Activated B cell treated with CpG ODN at 0.5 μM for 24 hours (primary cell): ENCODE data around the gene OXGR1. TPM values are rescaled to one million over a fixed set of nuclear protein-coding genes. Genes with fewer than 3 reads are reported as not detected.
"Not testable (repeated sequence)": the region's sequence is repeated elsewhere in the genome, so short reads cannot be mapped to it uniquely, and the experiment has no call there.

Experiments used
- ATAC-seq: fragments of 200-7000 bp; cut with Tn5 transposase; one replicate; pipeline ENCODE4 v1.10.0; 2021; ENCODE audit warnings: low read depth, mild to moderate bottlenecking, moderate library complexity
- CTCF ChIA-PET: fragments of 350-600 bp; sonication (Branson Sonifier 250); formaldehyde crosslinking; loops from one replicate; lab custom pipeline; 2021; ENCODE audit warnings: antibody characterized with exemption; lab: Charles Lee
- POLR2A ChIA-PET: fragments of 350-600 bp; sonication (Branson Sonifier 250); formaldehyde crosslinking; loops from one replicate; lab custom pipeline; 2021; ENCODE audit warnings: antibody characterized with exemption; lab: Charles Lee
- DNase-seq: peaks from one replicate; pipeline ENCODE4 v3.0.0; 2022
- H3K27ac Mint-ChIP-seq: one replicate; pipeline ENCODE4 v1.8.0; 2020; ENCODE audit warnings: mixed read lengths
- H3K27me3 Mint-ChIP-seq: one replicate; pipeline ENCODE4 v1.8.0; 2021; ENCODE audit warnings: mixed read lengths
- H3K36me3 Mint-ChIP-seq: one replicate; pipeline ENCODE4 v1.8.0; 2021; ENCODE audit warnings: low read depth, mixed read lengths
- H3K4me1 Mint-ChIP-seq: one replicate; pipeline ENCODE4 v1.8.0; 2021; ENCODE audit warnings: mixed read lengths
- H3K4me3 Mint-ChIP-seq: one replicate; pipeline ENCODE4 v1.8.0; 2020; ENCODE audit warnings: mild to moderate bottlenecking, mixed read lengths
- H3K9me3 Mint-ChIP-seq: one replicate; pipeline ENCODE4 v1.8.0; 2020; ENCODE audit warnings: mixed read lengths
- CTCF ChIP-seq: fragments of 200-600 bp; IDR thresholded peaks from one replicate; pipeline ENCODE4 v1.8.0; 2022; ENCODE audit warnings: antibody characterized with exemption, mild to moderate bottlenecking
- intact Hi-C: fragments of 100-400 bp; cut with micrococcal nuclease; formaldehyde crosslinking; loops from one replicate; pipeline ENCODE4 v1.15.1; 2024
- total RNA-seq: library from RNA; stranded (reverse); gene quantifications from 2 replicates; pipeline ENCODE4 v1.2.3, GENCODE V29; 2022

The OXGR1 gene
- total RNA-seq, 1 donor from 2014 or later, result not detected

- intact Hi-C loops, result no loop called here
- POLR2A ChIA-PET, result no interaction called here
- H3K36me3 Mint-ChIP-seq, result no peaks in the 10 kb centered on the region
- CTCF ChIA-PET, result no interaction called here
- H3K27me3 Mint-ChIP-seq, result peaks cover 10% of the 10 kb centered on the region
- no peak for TF ChIP-seq CTCF
- ATAC-seq (no peak), DNase-seq (no peak)
- H3K4me1 Mint-ChIP-seq, result no peaks in the 10 kb centered on the region
- no peak overlapping the region for H3K27ac Mint-ChIP-seq
- no peaks in the 10 kb centered on the region for H3K9me3 Mint-ChIP-seq
- no peak overlapping the region for H3K4me3 Mint-ChIP-seq
Measured at GRCh38 chr13:97027162-97027554, 32.9 kb upstream of the OXGR1 start.

GRCh38 chr13:97026531-97027161 is 32.4 kb upstream of the OXGR1 start:
- intact Hi-C loops, result no loop called here
- H3K4me3 Mint-ChIP-seq, result no peak overlapping the region
- no peaks in the 10 kb centered on the region for H3K9me3 Mint-ChIP-seq
- DNase-seq (no peak), ATAC-seq (no peak)
- no peaks in the 10 kb centered on the region for H3K4me1 Mint-ChIP-seq
- no peaks in the 10 kb centered on the region for H3K36me3 Mint-ChIP-seq
- H3K27ac Mint-ChIP-seq, result no peak overlapping the region
- POLR2A ChIA-PET, result no interaction called here
- TF ChIP-seq CTCF, result no peak
- CTCF ChIA-PET, result no interaction called here
- peaks cover 11% of the 10 kb centered on the region for H3K27me3 Mint-ChIP-seq

GRCh38 chr13:97023812-97024211 is 29.5 kb upstream of the OXGR1 start:
- H3K4me3 Mint-ChIP-seq, intact Hi-C loops, ATAC-seq, H3K36me3 Mint-ChIP-seq, CTCF ChIA-PET, DNase-seq, H3K27ac Mint-ChIP-seq, H3K4me1 Mint-ChIP-seq, H3K9me3 Mint-ChIP-seq, POLR2A ChIA-PET: not testable (repeated sequence)
- peaks cover 11% of the 10 kb centered on the region for H3K27me3 Mint-ChIP-seq

- ChIA-PET CTCF (no interaction called here), POLR2A (no interaction called here)
- DNase-seq (no peak), ATAC-seq (no peak)
- peaks cover 11% of the 10 kb centered on the region for H3K27me3 Mint-ChIP-seq
- H3K4me1 Mint-ChIP-seq, result no peaks in the 10 kb centered on the region
- no peak overlapping the region for H3K27ac Mint-ChIP-seq
- TF ChIP-seq CTCF, result no peak
- intact Hi-C loops, result no loop called here
- no peak overlapping the region for H3K4me3 Mint-ChIP-seq
- H3K9me3 Mint-ChIP-seq, result no peaks in the 10 kb centered on the region
- no peaks in the 10 kb centered on the region for H3K36me3 Mint-ChIP-seq
Measured at GRCh38 chr13:97023117-97023516, 28.8 kb upstream of the OXGR1 start.

- Mint-ChIP-seq H3K27me3 (peaks cover 14% of the 10 kb centered on the region), H3K4me1 (no peaks in the 10 kb centered on the region), H3K27ac (no peak overlapping the region), H3K36me3 (no peaks in the 10 kb centered on the region), H3K4me3 (no peak overlapping the region), H3K9me3 (no peaks in the 10 kb centered on the region)
- intact Hi-C loops, result no loop called here
- DNase-seq (no peak), ATAC-seq (no peak)
- no peak for TF ChIP-seq CTCF
- CTCF ChIA-PET, result no interaction called here
- POLR2A ChIA-PET, result no interaction called here
Measured at GRCh38 chr13:97021241-97021640, 27.0 kb upstream of the OXGR1 start.
